ENCODE results near the gene MIER1. TPM values are rescaled to one million over a fixed set of nuclear protein-coding genes. Genes with fewer than 3 reads are reported as not detected.

MIER1 gene
- total and polyA plus RNA-seq, 9 of the 15 experiments (the other 6 are each of a cell fraction or from before 2014, with no cell fraction given) = 13.9 to 34.8 (median 21.5) TPM

- no peak for TF ChIP-seq ARID3B (CRISPR knock-in tag; IDR thresholded peaks at IDR 0.05; ENCODE audit: borderline replicate concordance)
- no peak for TF ChIP-seq ELK1 (CRISPR knock-in tag; IDR thresholded peaks at IDR 0.05)
- TF ChIP-seq CREB1 (IDR thresholded peaks at IDR 0.05) = peak; percentile 40
- peak; percentile 71 for TF ChIP-seq CREB1 (CRISPR knock-in tag; IDR thresholded peaks at IDR 0.05)
- TF ChIP-seq ZNF263 (CRISPR knock-in tag; IDR thresholded peaks at IDR 0.05; ENCODE audit: borderline replicate concordance) = no peak; the same call in 1 of the 2 replicates
- peak; percentile 97 for TF ChIP-seq ZNF197 (CRISPR knock-in tag; IDR thresholded peaks at IDR 0.05; ENCODE audit: low read depth)
- TF ChIP-seq ZNF655 (CRISPR knock-in tag; IDR thresholded peaks at IDR 0.05) = no peak
- no peak for TF ChIP-seq ZNF398 (CRISPR knock-in tag; IDR thresholded peaks at IDR 0.05)
- TF ChIP-seq HDAC6 (IDR thresholded peaks at IDR 0.05; ENCODE audit: low read depth, low read length) = no peak
- TF ChIP-seq NR3C1 (CRISPR knock-in tag; IDR thresholded peaks at IDR 0.05) = no peak
- peak; percentile 93 for TF ChIP-seq DACH1 (IDR thresholded peaks at IDR 0.05; ENCODE audit: partially characterized antibody)
- TF ChIP-seq GABPB2 (CRISPR knock-in tag; conservative IDR thresholded peaks at IDR 0.05) = no peak
- TF ChIP-seq ZNF24 (IDR thresholded peaks at IDR 0.05) = no peak
- TF ChIP-seq SMAD1 (IDR thresholded peaks at IDR 0.05; ENCODE audit: low read depth, low read length, partially characterized antibody) = no peak
- no peak for TF ChIP-seq ZNF707 (CRISPR knock-in tag; conservative IDR thresholded peaks at IDR 0.05)
- no peak for TF ChIP-seq HINFP (tag; conservative IDR thresholded peaks at IDR 0.05; ENCODE audit: low read depth)
- TF ChIP-seq ZNF780A (CRISPR knock-in tag; IDR thresholded peaks at IDR 0.05) = no peak
- peak; percentile 46 for TF ChIP-seq KDM5B (IDR thresholded peaks at IDR 0.05; ENCODE audit: insufficient replicate concordance, low read depth, low read length)
- TF ChIP-seq PHF21A (IDR thresholded peaks at IDR 0.05; ENCODE audit: borderline replicate concordance, low read depth) = 0 out of 2 replicates have a peak, but pooled peaks have one; percentile 51
These were observed 5.4 kb downstream of the MIER1 start (continued) for GRCh38 chr1:66929999-66930822.

All from K562 (cell line).